Uterus (tissue), 2 donors: Measurements from ENCODE around the gene SH2D7.

Experiments used
- CTCF ChIP-seq, 4 experiments: fragments of 200-600 bp in 2 of 4; fragments of 450-650 bp in 2 of 4; sonication (generic) in 2 of 4; IDR thresholded peaks; one replicate each; pipeline ENCODE4 v1.5.1; 2016 to 2019; ENCODE audit warnings: antibody characterized with exemption in 4 of 4, mild to moderate bottlenecking in 2 of 4, moderate library complexity in 1 of 4
- POLR2A ChIP-seq, 2 donors: fragments of 450-650 bp; IDR thresholded peaks; one replicate each; pipeline ENCODE4 v1.6.1; 2016; ENCODE audit warnings: antibody characterized with exemption in 2 of 2, mild to moderate bottlenecking in 1 of 2, moderate library complexity in 1 of 2

- no peak for TF ChIP-seq CTCF (IDR thresholded peaks at IDR 0.05)
- TF ChIP-seq POLR2A (IDR thresholded peaks at IDR 0.05) = no peak
Measured at GRCh38 chr15:78120523-78120922, 28.2 kb downstream of the SH2D7 start.
